IMR-90 (cell line): Measurements from ENCODE around the gene KYNU. TPM values are rescaled to one million over a fixed set of nuclear protein-coding genes. Genes with fewer than 3 reads are reported as not detected.

Experiments
- ATAC-seq: fragments of 200-7000 bp; cut with Tn5 transposase; 2 replicates; pipeline ENCODE4 v1.9.1; 2020; ENCODE audit warnings: low read depth, mild to moderate bottlenecking, moderate library complexity
- BruUV-seq: library from RNA; stranded (reverse); fragments of 400-500 nt; replicated peaks from 2 replicates; lab custom pipeline; 2021; lab: Mats Ljungman, UMichigan
- CTCF ChIA-PET: fragments of 300-600 bp; formaldehyde crosslinking; extraction: SDS; loops from one replicate; lab custom pipeline; 2021; ENCODE audit warnings: antibody characterized with exemption; lab: Yijun Ruan, JAX
- POLR2A ChIA-PET: fragments of 300-600 bp; sonication (Branson Sonifier 250); formaldehyde crosslinking; loops from one replicate; lab custom pipeline; 2022; ENCODE audit warnings: antibody characterized with exemption; ENCODE audit not compliant: unreplicated experiment; lab: Charles Lee
- DNase-seq: peaks from one replicate; pipeline ENCODE4 v3.0.0; 2013
- H2AFZ ChIP-seq: replicated peaks from 2 replicates; pipeline ENCODE3; 2013; ENCODE audit warnings: low read length, mild to moderate bottlenecking; ENCODE audit not compliant: poor library complexity
- H2AK5ac ChIP-seq: 2 replicates; pipeline ENCODE4 v1.6.1; 2013; ENCODE audit warnings: low read depth, low read length, inconsistent platforms
- H2AK9ac ChIP-seq: replicated peaks from 2 replicates; pipeline ENCODE3; 2013; ENCODE audit warnings: mild to moderate bottlenecking, low read depth, low read length, moderate library complexity; ENCODE audit not compliant: poor library complexity
- H2BK120ac ChIP-seq: 2 replicates; pipeline ENCODE4 v1.6.1; 2013; ENCODE audit warnings: low read depth, low read length, inconsistent platforms
- H2BK15ac ChIP-seq: 3 replicates; pipeline ENCODE4 v1.6.1; 2013; ENCODE audit warnings: low read depth, low read length, inconsistent platforms
- H2BK20ac ChIP-seq: 2 replicates; pipeline ENCODE4 v1.6.1; 2013; ENCODE audit warnings: low read depth, mild to moderate bottlenecking, inconsistent platforms, low read length, moderate library complexity
- H2BK5ac ChIP-seq: 2 replicates; pipeline ENCODE4 v1.6.1; 2013; ENCODE audit warnings: mild to moderate bottlenecking, low read depth, low read length, inconsistent platforms; ENCODE audit not compliant: poor library complexity, severe bottlenecking
- H3K14ac ChIP-seq: replicated peaks from 2 replicates; pipeline ENCODE4 v1.6.1; 2013; ENCODE audit warnings: low read depth, low read length, inconsistent platforms
- H3K18ac ChIP-seq: 2 replicates; pipeline ENCODE4 v1.6.1; 2013; ENCODE audit warnings: low read depth, low read length, control low read depth
- H3K23ac ChIP-seq: 2 replicates; pipeline ENCODE4 v1.6.1; 2013; ENCODE audit warnings: low read depth, low read length, inconsistent platforms
- H3K27ac ChIP-seq: 2 replicates; pipeline ENCODE4 v1.5.1; 2013; ENCODE audit warnings: mild to moderate bottlenecking, control low read depth, low read length; ENCODE audit not compliant: insufficient read depth
- H3K27me3 ChIP-seq: 2 replicates; pipeline ENCODE4 v1.6.1; 2013; ENCODE audit warnings: low read length; ENCODE audit not compliant: control insufficient read depth, insufficient read depth
- H3K36me3 ChIP-seq: 2 replicates; pipeline ENCODE4 v1.6.1; 2013; ENCODE audit warnings: low read length, mixed read lengths; ENCODE audit not compliant: control insufficient read depth, insufficient read depth
- H3K4ac ChIP-seq: 2 replicates; pipeline ENCODE4 v1.6.1; 2013; ENCODE audit warnings: low read depth, low read length, inconsistent platforms
- H3K4me1 ChIP-seq: 2 replicates; pipeline ENCODE4 v1.6.1; 2013; ENCODE audit warnings: low read length, mixed read lengths; ENCODE audit not compliant: control insufficient read depth, insufficient read depth
- H3K4me2 ChIP-seq: 2 replicates; pipeline ENCODE4 v1.6.1; 2013; ENCODE audit warnings: low read depth, mild to moderate bottlenecking, control low read depth, low read length, moderate library complexity
- H3K4me3 ChIP-seq: 2 replicates; pipeline ENCODE4 v1.5.1; 2013; ENCODE audit warnings: low read depth, mild to moderate bottlenecking, control low read depth, low read length, moderate library complexity; ENCODE audit not compliant: insufficient read depth
- H3K56ac ChIP-seq: 2 replicates; pipeline ENCODE4 v1.6.1; 2013; ENCODE audit warnings: low read length, inconsistent platforms; ENCODE audit not compliant: insufficient read depth; ENCODE audit errors: extremely low read depth
- H3K79me1 ChIP-seq, 2 experiments: 2 replicates each; pipeline ENCODE4 v1.6.1; 2013; ENCODE audit warnings: low read length in 2 of 2, inconsistent platforms in 1 of 2, low read depth in 1 of 2
- H3K9ac ChIP-seq: 2 replicates; pipeline ENCODE4 v1.6.1; 2013; ENCODE audit warnings: low read depth, low read length, control low read depth
- H3K9me1 ChIP-seq: 2 replicates; pipeline ENCODE4 v1.6.1; 2013; ENCODE audit warnings: low read length, inconsistent platforms; ENCODE audit not compliant: insufficient read depth
- H3K9me3 ChIP-seq: 2 replicates; pipeline ENCODE4 v1.6.1; 2013; ENCODE audit warnings: low read length; ENCODE audit not compliant: control insufficient read depth, insufficient read depth
- H4K20me1 ChIP-seq: 2 replicates; pipeline ENCODE4 v1.6.1; 2013; ENCODE audit warnings: low read length, inconsistent platforms; ENCODE audit not compliant: insufficient read depth
- H4K5ac ChIP-seq: 2 replicates; pipeline ENCODE4 v1.6.1; 2013; ENCODE audit warnings: mild to moderate bottlenecking, low read depth, low read length, control low read depth
- H4K8ac ChIP-seq, 2 experiments: 2 replicates each; pipeline ENCODE4 v1.6.1; 2013; ENCODE audit warnings: low read depth in 2 of 2, low read length in 2 of 2, control low read depth in 1 of 2, inconsistent platforms in 1 of 2
- H4K91ac ChIP-seq: 2 replicates; pipeline ENCODE4 v1.6.1; 2013; ENCODE audit warnings: low read depth, low read length, inconsistent platforms; ENCODE audit not compliant: insufficient read depth
- BHLHE40 ChIP-seq: fragments of 150-350 bp; IDR thresholded peaks from 2 replicates; pipeline ENCODE4 v1.6.1; 2016; ENCODE audit warnings: mild to moderate bottlenecking, low read depth, low read length
- CEBPB ChIP-seq: IDR thresholded peaks from 2 replicates; pipeline ENCODE4 v1.6.1; 2012; ENCODE audit warnings: low read depth, low read length, improper control_type of control experiment
- CHD1 ChIP-seq: IDR thresholded peaks from 2 replicates; pipeline ENCODE4 v1.6.1; 2012; ENCODE audit warnings: low read depth, low read length, improper control_type of control experiment
- FOS ChIP-seq: fragments of 150-350 bp; IDR thresholded peaks from 2 replicates; pipeline ENCODE4 v1.6.1; 2016; ENCODE audit warnings: low read depth, low read length
- MAFK ChIP-seq: IDR thresholded peaks from 2 replicates; pipeline ENCODE4 v1.6.1; 2012; ENCODE audit warnings: low read depth, low read length, improper control_type of control experiment
- MAZ ChIP-seq: IDR thresholded peaks from 2 replicates; pipeline ENCODE4 v1.6.1; 2012; ENCODE audit warnings: low read depth, mild to moderate bottlenecking, low read length, improper control_type of control experiment, moderate library complexity, borderline replicate concordance
- MXI1 ChIP-seq: IDR thresholded peaks from 2 replicates; pipeline ENCODE4 v1.6.1; 2012; ENCODE audit warnings: low read depth, mild to moderate bottlenecking, low read length, moderate library complexity, borderline replicate concordance
- NFE2L2 ChIP-seq: fragments of 150-350 bp; IDR thresholded peaks from 2 replicates; pipeline ENCODE4 v1.6.1; 2016; ENCODE audit warnings: low read depth, mild to moderate bottlenecking, low read length
- POLR2A ChIP-seq: IDR thresholded peaks from 2 replicates; pipeline ENCODE4 v1.6.1; 2012; ENCODE audit warnings: mild to moderate bottlenecking, low read depth, low read length
- RAD21 ChIP-seq: IDR thresholded peaks from 2 replicates; pipeline ENCODE4 v1.6.1; 2012; ENCODE audit warnings: low read length, improper control_type of control experiment
- RCOR1 ChIP-seq: IDR thresholded peaks from 2 replicates; pipeline ENCODE4 v1.6.1; 2012; ENCODE audit warnings: mild to moderate bottlenecking, low read length, improper control_type of control experiment; ENCODE audit not compliant: insufficient replicate concordance
- RFX5 ChIP-seq: IDR thresholded peaks from 2 replicates; pipeline ENCODE4 v1.8.0; 2012; ENCODE audit warnings: low read depth, mild to moderate bottlenecking, low read length, moderate library complexity
- SMC3 ChIP-seq: fragments of 150-350 bp; IDR thresholded peaks from 2 replicates; pipeline ENCODE4 v1.6.1; 2016; ENCODE audit warnings: low read depth, mild to moderate bottlenecking, antibody characterized with exemption, low read length, moderate library complexity
- WGBS, 2 experiments: methylation state at CpG; one replicate each; pipeline versions ENCODE4 v1.1.5 to v1.1.7; 2013; ENCODE audit warnings: missing lambda C conversion rate in 2 of 2; ENCODE audit not compliant: insufficient read length in 1 of 2; ENCODE audit errors: extremely low coverage in 2 of 2; 5-methylcytosine and 5-hydroxymethylcytosine counted together
- dilution Hi-C: fragments of 300-500 bp; cut with HindIII; formaldehyde crosslinking; loops from one replicate; pipeline ENCODE4 v1.14.3; 2018; ENCODE audit warnings: low sequenced_read_pairs; ENCODE audit not compliant: unreplicated experiment
- in situ Hi-C: fragments of 300-500 bp; cut with MboI; formaldehyde crosslinking; loops from 3 replicates; pipeline ENCODE4 v1.14.3; 2019; ENCODE audit warnings: low sequenced_read_pairs, inconsistent platforms, mixed read lengths
- intact Hi-C: fragments of 100-400 bp; cut with micrococcal nuclease; formaldehyde crosslinking; loops from 2 replicates; pipeline ENCODE4 v1.10.0; 2022
- polyA plus RNA-seq, 3 experiments: library from polyadenylated mRNA; depleted of rRNA; stranded (reverse); fragments of >200 nt; gene quantifications; 2 replicates each; pipeline ENCODE4 v1.2.3, GENCODE V29; 2012; ENCODE audit warnings: low replicate concordance in 1 of 3
- total RNA-seq: library from RNA; depleted of rRNA; stranded (reverse); fragments of >200 nt; gene quantifications from 2 replicates; pipeline ENCODE4 v1.2.3, GENCODE V29; 2012
- TF ChIP-seq, protein P1 (sequence below): conservative IDR thresholded peaks from 2 replicates; pipeline ENCODE4 v1.5.1; 2012; ENCODE audit warnings: mild to moderate bottlenecking, low read depth, low read length, improper control_type of control experiment
- TF ChIP-seq, protein P2 (sequence below): fragments of 150-350 bp; IDR thresholded peaks from 2 replicates; pipeline ENCODE4 v1.6.1; 2016; ENCODE audit warnings: low read depth, mild to moderate bottlenecking, low read length, moderate library complexity, borderline replicate concordance
- TF ChIP-seq, protein P3 (sequence below): fragments of 150-350 bp; IDR thresholded peaks from 2 replicates; pipeline ENCODE4 v1.6.1; 2017; ENCODE audit warnings: mild to moderate bottlenecking, antibody characterized with exemption, low read length, low read depth

The KYNU gene
- total and polyA plus RNA-seq, 2 of the 4 experiments (the other 2 are of a cell fraction), result 0.75 to 2.9 TPM

GRCh38 chr2:142987044-142987443 lies 109.6 kb downstream of the KYNU start:
- ChIA-PET CTCF (interaction anchor here (1.4 kb wide), 1 partner anchor 305 kb away, joined by 6 read pairs; no protein-coding TSS in a partner anchor), POLR2A (no interaction called here)
- H2AFZ ChIP-seq, result no peak overlapping the region
- no peaks in the 10 kb centered on the region for H3K27me3 ChIP-seq
- no TSS peak for BruUV-seq
- ATAC-seq (peak; percentile 60), DNase-seq (peak; percentile 28)
- H2AK5ac ChIP-seq, result no peak overlapping the region
- H3K9ac ChIP-seq, result no peak overlapping the region
- no peak overlapping the region for H4K91ac ChIP-seq
- no peaks in the 10 kb centered on the region for H3K9me1 ChIP-seq
- H2BK120ac ChIP-seq, result no peak overlapping the region
- H3K56ac ChIP-seq, result no peak overlapping the region
- H4K8ac ChIP-seq, result no peak overlapping the region
- H3K4ac ChIP-seq, result no peak overlapping the region
- H3K23ac ChIP-seq, result no peak overlapping the region
- in situ Hi-C loops (loop anchor here (10.0 kb wide), 1 partner anchor 802 kb away; no protein-coding TSS in a partner anchor), dilution Hi-C loops (no loop called here), intact Hi-C loops (loop anchor here (5.0 kb wide), 1 partner anchor 825 kb away; no protein-coding TSS in a partner anchor)
- H3K4me3 ChIP-seq, result no peak overlapping the region
- WGBS, 2 experiments, result no CpG with 5 or more reads among the region's 2 CpGs
- no peak overlapping the region for H2BK15ac ChIP-seq
- H2AK9ac ChIP-seq, result no peak overlapping the region
- no peaks in the 10 kb centered on the region for H3K4me1 ChIP-seq
- no peaks in the 10 kb centered on the region for H4K20me1 ChIP-seq
- no peak overlapping the region for H2BK20ac ChIP-seq
- H2BK5ac ChIP-seq, result no peak overlapping the region
- no peaks in the 10 kb centered on the region for H3K79me1 ChIP-seq
- no peak overlapping the region for H3K18ac ChIP-seq
- no peak overlapping the region for H3K14ac ChIP-seq
- H3K9me3 ChIP-seq, result no peaks in the 10 kb centered on the region
- no peaks in the 10 kb centered on the region for H3K36me3 ChIP-seq
- no peak overlapping the region for H4K5ac ChIP-seq
- TF ChIP-seq MAZ (no peak), RCOR1 (no peak), FOS (no peak), CEBPB (no peak), RFX5 (no peak), NFE2L2 (no peak), BHLHE40 (no peak), SMC3 (no peak), MXI1 (no peak), MAFK (no peak), POLR2A (no peak), RAD21 (no peak), CHD1 (no peak)
- TF ChIP-seq, protein P1, sequence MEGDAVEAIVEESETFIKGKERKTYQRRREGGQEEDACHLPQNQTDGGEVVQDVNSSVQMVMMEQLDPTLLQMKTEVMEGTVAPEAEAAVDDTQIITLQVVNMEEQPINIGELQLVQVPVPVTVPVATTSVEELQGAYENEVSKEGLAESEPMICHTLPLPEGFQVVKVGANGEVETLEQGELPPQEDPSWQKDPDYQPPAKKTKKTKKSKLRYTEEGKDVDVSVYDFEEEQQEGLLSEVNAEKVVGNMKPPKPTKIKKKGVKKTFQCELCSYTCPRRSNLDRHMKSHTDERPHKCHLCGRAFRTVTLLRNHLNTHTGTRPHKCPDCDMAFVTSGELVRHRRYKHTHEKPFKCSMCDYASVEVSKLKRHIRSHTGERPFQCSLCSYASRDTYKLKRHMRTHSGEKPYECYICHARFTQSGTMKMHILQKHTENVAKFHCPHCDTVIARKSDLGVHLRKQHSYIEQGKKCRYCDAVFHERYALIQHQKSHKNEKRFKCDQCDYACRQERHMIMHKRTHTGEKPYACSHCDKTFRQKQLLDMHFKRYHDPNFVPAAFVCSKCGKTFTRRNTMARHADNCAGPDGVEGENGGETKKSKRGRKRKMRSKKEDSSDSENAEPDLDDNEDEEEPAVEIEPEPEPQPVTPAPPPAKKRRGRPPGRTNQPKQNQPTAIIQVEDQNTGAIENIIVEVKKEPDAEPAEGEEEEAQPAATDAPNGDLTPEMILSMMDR, result no peak
- TF ChIP-seq, protein P2, sequence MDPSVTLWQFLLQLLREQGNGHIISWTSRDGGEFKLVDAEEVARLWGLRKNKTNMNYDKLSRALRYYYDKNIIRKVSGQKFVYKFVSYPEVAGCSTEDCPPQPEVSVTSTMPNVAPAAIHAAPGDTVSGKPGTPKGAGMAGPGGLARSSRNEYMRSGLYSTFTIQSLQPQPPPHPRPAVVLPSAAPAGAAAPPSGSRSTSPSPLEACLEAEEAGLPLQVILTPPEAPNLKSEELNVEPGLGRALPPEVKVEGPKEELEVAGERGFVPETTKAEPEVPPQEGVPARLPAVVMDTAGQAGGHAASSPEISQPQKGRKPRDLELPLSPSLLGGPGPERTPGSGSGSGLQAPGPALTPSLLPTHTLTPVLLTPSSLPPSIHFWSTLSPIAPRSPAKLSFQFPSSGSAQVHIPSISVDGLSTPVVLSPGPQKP, result no peak
- TF ChIP-seq, protein P3, sequence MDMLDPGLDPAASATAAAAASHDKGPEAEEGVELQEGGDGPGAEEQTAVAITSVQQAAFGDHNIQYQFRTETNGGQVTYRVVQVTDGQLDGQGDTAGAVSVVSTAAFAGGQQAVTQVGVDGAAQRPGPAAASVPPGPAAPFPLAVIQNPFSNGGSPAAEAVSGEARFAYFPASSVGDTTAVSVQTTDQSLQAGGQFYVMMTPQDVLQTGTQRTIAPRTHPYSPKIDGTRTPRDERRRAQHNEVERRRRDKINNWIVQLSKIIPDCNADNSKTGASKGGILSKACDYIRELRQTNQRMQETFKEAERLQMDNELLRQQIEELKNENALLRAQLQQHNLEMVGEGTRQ, result no peak
- H3K4me2 ChIP-seq, result no peak overlapping the region
- no peak overlapping the region for H3K27ac ChIP-seq
